Measurements from ENCODE around the gene COLEC11.

COLEC11 gene

GRCh38 chr2:3639015-3639630, 44.2 kb downstream of the COLEC11 start:
- DNase-seq (ENCODE audit: low spot score): no peak
- in situ Hi-C loops (cut with MboI; ENCODE audit: low pct_unique_long_range_greater_than_20kb, low sequenced_read_pairs, unreplicated experiment): no loop called here
- no peak for TF ChIP-seq CTCF (IDR thresholded peaks at IDR 0.05; ENCODE audit: extremely low read depth, insufficient read depth, missing control alignments)

- in situ Hi-C loops (cut with MboI; ENCODE audit: low pct_unique_long_range_greater_than_20kb, low sequenced_read_pairs, unreplicated experiment): no loop called here
- TF ChIP-seq CTCF (IDR thresholded peaks at IDR 0.05; ENCODE audit: extremely low read depth, insufficient read depth, missing control alignments): no peak
- DNase-seq (ENCODE audit: low spot score): no peak
These were observed 44.7 kb downstream of the COLEC11 start for GRCh38 chr2:3639653-3640052.

GRCh38 chr2:3641181-3641580, 46.3 kb downstream of the COLEC11 start:
- no peak for TF ChIP-seq CTCF (IDR thresholded peaks at IDR 0.05; ENCODE audit: extremely low read depth, insufficient read depth, missing control alignments)

GRCh38 chr2:3641841-3642421, 47.0 kb downstream of the COLEC11 start:
- in situ Hi-C loops (cut with MboI; ENCODE audit: low pct_unique_long_range_greater_than_20kb, low sequenced_read_pairs, unreplicated experiment): no loop called here
- DNase-seq (ENCODE audit: low spot score): no peak
- TF ChIP-seq CTCF (IDR thresholded peaks at IDR 0.05; ENCODE audit: extremely low read depth, insufficient read depth, missing control alignments): no peak

More at GRCh38 chr2:3641181-3641580, 46.3 kb downstream of the COLEC11 start:
- DNase-seq (ENCODE audit: low spot score): no peak
- in situ Hi-C loops (cut with MboI; ENCODE audit: low pct_unique_long_range_greater_than_20kb, low sequenced_read_pairs, unreplicated experiment): no loop called here

- in situ Hi-C loops (cut with MboI; ENCODE audit: low pct_unique_long_range_greater_than_20kb, low sequenced_read_pairs, unreplicated experiment): no loop called here
- TF ChIP-seq CTCF (IDR thresholded peaks at IDR 0.05; ENCODE audit: extremely low read depth, insufficient read depth, missing control alignments): no peak
- no peak for DNase-seq (ENCODE audit: low spot score)
These were observed 47.8 kb downstream of the COLEC11 start for GRCh38 chr2:3642521-3643215.

- DNase-seq (ENCODE audit: low spot score): no peak
- in situ Hi-C loops (cut with MboI; ENCODE audit: low pct_unique_long_range_greater_than_20kb, low sequenced_read_pairs, unreplicated experiment): no loop called here
- TF ChIP-seq CTCF (IDR thresholded peaks at IDR 0.05; ENCODE audit: extremely low read depth, insufficient read depth, missing control alignments): no peak
These were observed 48.7 kb downstream of the COLEC11 start for GRCh38 chr2:3643371-3644245.

Measured in GM13977 (cell line).